Brain pericyte (primary cell): ENCODE data around the gene ZC3H4.
"Not testable (repeated sequence)": the region's sequence is repeated elsewhere in the genome, so short reads cannot be mapped to it uniquely, and the experiment has no call there.

Experiments
- DNase-seq: peaks from one replicate; pipeline ENCODE4 v3.0.0-alpha.2; 2012; ENCODE audit warnings: low read depth, low spot score

The ZC3H4 gene

GRCh38 chr19:47084879-47085439, 28.6 kb downstream of the ZC3H4 start:
- no peak for DNase-seq

- DNase-seq = no peak
Observed at GRCh38 chr19:47082493-47082892, 31.1 kb downstream of the ZC3H4 start.

- no peak for DNase-seq
Observed at GRCh38 chr19:47081095-47081494, 32.5 kb downstream of the ZC3H4 start.

- not testable (repeated sequence) for DNase-seq
Observed at GRCh38 chr19:47078351-47078750, 35.2 kb downstream of the ZC3H4 start.

GRCh38 chr19:47075941-47076340, 37.6 kb downstream of the ZC3H4 start:
- DNase-seq = no peak

GRCh38 chr19:47075179-47075810, 38.3 kb downstream of the ZC3H4 start:
- no peak for DNase-seq

- DNase-seq = no peak
Observed at GRCh38 chr19:47074621-47075020, 39.0 kb downstream of the ZC3H4 start.

- DNase-seq = no peak
Observed at GRCh38 chr19:47073574-47073973, 40.0 kb downstream of the ZC3H4 start.

GRCh38 chr19:47072323-47072722, 41.3 kb downstream of the ZC3H4 start:
- no peak for DNase-seq

- DNase-seq = no peak
Observed at GRCh38 chr19:47071731-47072130, 41.8 kb downstream of the ZC3H4 start.

GRCh38 chr19:47070756-47071155, 42.8 kb downstream of the ZC3H4 start:
- DNase-seq = no peak

- DNase-seq = no peak
Observed at GRCh38 chr19:47069795-47070194, 43.8 kb downstream of the ZC3H4 start.

GRCh38 chr19:47068876-47069406, 44.6 kb downstream of the ZC3H4 start:
- no peak for DNase-seq

- DNase-seq = no peak
Observed at GRCh38 chr19:47068246-47068645, 45.3 kb downstream of the ZC3H4 start.

GRCh38 chr19:47067215-47067847, 46.2 kb downstream of the ZC3H4 start:
- DNase-seq = no peak

GRCh38 chr19:47066376-47067214, 47.0 kb downstream of the ZC3H4 start:
- DNase-seq = no peak

- DNase-seq = no peak
Observed at GRCh38 chr19:47065242-47065641, 48.3 kb downstream of the ZC3H4 start.

- DNase-seq = no peak
Observed at GRCh38 chr19:47063874-47064273, 49.7 kb downstream of the ZC3H4 start.

- no peak for DNase-seq
Observed at GRCh38 chr19:47058621-47059022, 55.0 kb downstream of the ZC3H4 start.

GRCh38 chr19:47057328-47057727, 56.2 kb downstream of the ZC3H4 start:
- no peak for DNase-seq

- no peak for DNase-seq
Observed at GRCh38 chr19:47056411-47056810, 57.2 kb downstream of the ZC3H4 start.

GRCh38 chr19:47050562-47050961, 63.0 kb downstream of the ZC3H4 start:
- not testable (repeated sequence) for DNase-seq
